K562 (cell line): ENCODE results near the gene RRM2. TPM values are rescaled to one million over a fixed set of nuclear protein-coding genes. Genes with fewer than 3 reads are reported as not detected.

ENCODE experiments used
- ATAC-seq: fragments of 200-7000 bp; cut with Tn5 transposase; 3 replicates; pipeline ENCODE4 v1.9.1; 2020; ENCODE audit warnings: moderate library complexity
- BruUV-seq: library from RNA; stranded (reverse); fragments of 400-500 nt; replicated peaks from 2 replicates; lab custom pipeline; 2021; lab: Mats Ljungman, UMichigan
- CTCF ChIA-PET: fragments of 300-600 bp; formaldehyde crosslinking; extraction: SDS; loops from one replicate; lab custom pipeline; 2021; ENCODE audit warnings: low intra/inter-chr PET ratio; lab: Yijun Ruan, JAX
- POLR2A ChIA-PET: fragments of 300-600, 350-650 bp; sonication (Branson Sonifier 250); formaldehyde crosslinking; extraction: SDS; loops from one replicate; lab custom pipeline; 2021; ENCODE audit warnings: antibody characterized with exemption, inconsistent platforms; lab: Yijun Ruan, JAX
- DNase-seq, 4 experiments: peaks; one replicate each; pipeline versions ENCODE4 v3.0.0 to v3.0.0-alpha.2; 2011 to 2018; ENCODE audit warnings: low spot score in 3 of 4, mixed read lengths in 3 of 4; ENCODE audit errors: extremely low read depth in 1 of 4
- FAIRE-seq: peaks from 2 replicates; lab custom pipeline; 2011; peaks lifted over from hg19 to GRCh38; lab: Jason Lieb, UNC
- H2AFZ ChIP-seq: 2 replicates; pipeline ENCODE4 v1.6.0; 2011; ENCODE audit warnings: low read depth, low read length, control low read depth, inconsistent platforms
- H3K27ac ChIP-seq: fragments of 200-600 bp; 3 replicates; pipeline ENCODE4 v1.8.0; 2011; ENCODE audit warnings: low read depth, mild to moderate bottlenecking, control low read depth, inconsistent platforms, low read length, moderate library complexity, mixed read lengths; ENCODE audit errors: extremely low read depth
- H3K27me3 ChIP-seq, 2 experiments: fragments of 300-600 bp in 1 of 2; 2 replicates in 1 of 2; 3 replicates in 1 of 2; pipeline versions ENCODE4 v1.6.0 to v1.8.0; 2011; ENCODE audit warnings: inconsistent platforms in 2 of 2, low read length in 2 of 2, mild to moderate bottlenecking in 1 of 2, mixed read lengths in 1 of 2, moderate library complexity in 1 of 2; ENCODE audit not compliant: control insufficient read depth in 2 of 2, insufficient read depth in 2 of 2
- H3K36me3 ChIP-seq: fragments of 300-600 bp; 3 replicates; pipeline ENCODE4 v1.8.0; 2011; ENCODE audit warnings: mild to moderate bottlenecking, low read length, inconsistent platforms; ENCODE audit not compliant: control insufficient read depth, insufficient read depth
- H3K4me1 ChIP-seq, 2 experiments: fragments of 200-600 bp in 1 of 2; replicated peaks in 1 of 2; 2 replicates in 1 of 2; 3 replicates in 1 of 2; pipeline versions ENCODE4 v1.5.1 to v1.8.0; 2011; ENCODE audit warnings: inconsistent platforms in 2 of 2, low read length in 2 of 2, mild to moderate bottlenecking in 1 of 2, mixed read lengths in 1 of 2, moderate library complexity in 1 of 2; ENCODE audit not compliant: control insufficient read depth in 2 of 2, insufficient read depth in 2 of 2
- H3K4me2 ChIP-seq: 2 replicates; pipeline ENCODE4 v1.6.1; 2011; ENCODE audit warnings: low read length, control low read depth, inconsistent platforms, mixed read lengths; ENCODE audit not compliant: insufficient read depth
- H3K4me3 ChIP-seq: fragments of 200-600 bp; sonication (generic), shearing (Covaris generic); 2 replicates; pipeline ENCODE4 v1.5.1; 2016; ENCODE audit warnings: control low read depth, inconsistent platforms
- H3K79me2 ChIP-seq: fragments of 200-600 bp; 3 replicates; pipeline ENCODE4 v1.8.0; 2011; ENCODE audit warnings: low read length, inconsistent platforms; ENCODE audit not compliant: control insufficient read depth, insufficient read depth
- H3K9ac ChIP-seq, 2 experiments: 2 replicates each; pipeline versions ENCODE4 v1.6.0 to v1.6.1; 2011; ENCODE audit warnings: low read depth in 2 of 2, low read length in 2 of 2, control low read depth in 1 of 2, inconsistent platforms in 1 of 2, mild to moderate bottlenecking in 1 of 2, mixed read lengths in 1 of 2; ENCODE audit not compliant: insufficient read depth in 1 of 2
- H3K9me1 ChIP-seq: one replicate; pipeline ENCODE4 v1.6.0; 2011; ENCODE audit warnings: inconsistent platforms, mild to moderate bottlenecking, low read length, moderate library complexity; ENCODE audit not compliant: control insufficient read depth, insufficient read depth
- H3K9me3 ChIP-seq: replicated peaks from 2 replicates; pipeline ENCODE4 v1.5.1; 2011; ENCODE audit warnings: low read depth, low read length, inconsistent platforms; ENCODE audit not compliant: control insufficient read depth, insufficient read depth
- H4K20me1 ChIP-seq: replicated peaks from 2 replicates; pipeline ENCODE4 v1.6.1; 2011; ENCODE audit warnings: low read length, inconsistent platforms, mixed read lengths; ENCODE audit not compliant: control insufficient read depth, insufficient read depth
- DPF2 ChIP-seq: fragments of 450-650 bp; IDR thresholded peaks from 2 replicates; pipeline ENCODE4 v1.6.1; 2016
- RBM34 ChIP-seq: fragments of 200-400 bp; formaldehyde crosslinking; IDR thresholded peaks from 2 replicates; pipeline ENCODE4 v1.6.1; 2018; ENCODE audit warnings: low read length, borderline replicate concordance; ENCODE audit not compliant: insufficient read depth
- TCF3 ChIP-seq: sonication (generic); formaldehyde crosslinking; IDR thresholded peaks from 2 replicates; pipeline ENCODE4 v1.4.0; 2020; ENCODE audit warnings: mild to moderate bottlenecking, missing genetic modification reagents
- YY1 ChIP-seq, 3 experiments: IDR thresholded peaks; 2 replicates each; pipeline ENCODE4 v1.6.1; 2011; ENCODE audit warnings: low read length in 2 of 3, mild to moderate bottlenecking in 2 of 3, moderate library complexity in 2 of 3, borderline replicate concordance in 1 of 3, control low read depth in 1 of 3, low read depth in 1 of 3; ENCODE audit not compliant: insufficient read depth in 3 of 3, insufficient replicate concordance in 2 of 3, control insufficient read depth in 1 of 3, insufficient read length in 1 of 3; ENCODE audit errors: extremely low read depth in 1 of 3
- ZNF140 ChIP-seq: fragments of 250-450 bp; sonication (Bioruptor Pico); IDR thresholded peaks from 2 replicates; pipeline ENCODE4 v1.8.0; 2021; ENCODE audit warnings: moderate library complexity, mild to moderate bottlenecking, inconsistent platforms
- WGBS: fragments of 100-300 bp; shearing (Covaris generic); methylation state at CpG from one replicate; pipeline ENCODE4 v1.1.6; 2016; ENCODE audit warnings: low coverage, mixed read lengths; ENCODE audit not compliant: insufficient coverage; ENCODE audit errors: missing lambda C conversion rate; 5-methylcytosine and 5-hydroxymethylcytosine counted together
- in situ Hi-C: fragments of 300-500 bp; cut with MboI; formaldehyde crosslinking; loops from 4 replicates; pipeline ENCODE4 v1.15.0; 2018; ENCODE audit warnings: inconsistent platforms, mixed read lengths
- intact Hi-C: fragments of 100-400 bp; cut with micrococcal nuclease; formaldehyde crosslinking; loops from 2 replicates; pipeline ENCODE4 v1.14.2; 2022
- polyA plus RNA-seq, 8 experiments: library from polyadenylated mRNA; depleted of rRNA in 4 of 8; stranded (reverse) in 5 of 8; unstranded in 3 of 8; fragments of >200 nt; fragmentation: Nextera tagmentation in 2 of 8; fragmentation: Illumina TruSeq in 1 of 8; extraction: Ambion mirVana in 2 of 8; extraction: Trizol in 1 of 8; gene quantifications; 2 replicates each; pipeline versions ENCODE4 v1.2.1 to v1.2.3, GENCODE V29; 2011 to 2014; ENCODE audit warnings: inconsistent platforms in 1 of 8, missing spikeins in 1 of 8
- total RNA-seq, 7 experiments: library from RNA; depleted of rRNA in 6 of 7; stranded (reverse); fragments of >200 nt in 6 of 7; fragmentation: Illumina TruSeq in 2 of 7; extraction: Trizol in 2 of 7; gene quantifications; 2 replicates each; pipeline versions ENCODE4 v1.2.1 to v1.2.3, GENCODE V29; 2011 to 2021; ENCODE audit warnings: low replicate concordance in 1 of 7
- TF ChIP-seq, protein P1 (sequence below): IDR thresholded peaks from 2 replicates; pipeline ENCODE4 v1.6.1; 2011; ENCODE audit not compliant: insufficient read length; ENCODE audit errors: extremely low read depth

The RRM2 gene
- total and polyA plus RNA-seq, 9 of the 15 experiments (the other 6 are each of a cell fraction or from before 2014, with no cell fraction given): 50.1 to 244 (median 128) TPM

DNA sequence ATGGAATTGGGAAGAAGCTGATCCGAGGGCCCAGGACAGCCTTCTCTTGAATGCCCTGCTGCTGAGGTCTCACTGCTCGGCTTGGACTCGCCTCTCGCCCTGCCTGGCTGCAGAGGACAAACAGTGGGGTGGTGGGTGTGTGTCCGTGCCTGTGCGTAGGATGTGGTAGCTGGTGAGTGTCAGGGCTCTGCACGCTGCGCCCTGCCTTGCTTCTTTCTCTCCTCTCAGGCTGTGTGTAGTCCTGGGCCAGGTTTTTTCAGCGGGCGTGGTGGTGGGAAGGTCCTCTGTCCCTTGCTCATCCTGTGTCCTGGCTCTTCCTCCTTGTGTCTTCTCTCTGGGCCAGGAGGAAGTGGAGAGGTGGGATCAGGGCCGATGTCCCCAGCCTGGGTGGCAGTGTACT is 44.8 kb downstream of the RRM2 start (continued):
- no peak for TF ChIP-seq ZNF140 (CRISPR knock-in tag)
- TF ChIP-seq DPF2: no peak

DNA sequence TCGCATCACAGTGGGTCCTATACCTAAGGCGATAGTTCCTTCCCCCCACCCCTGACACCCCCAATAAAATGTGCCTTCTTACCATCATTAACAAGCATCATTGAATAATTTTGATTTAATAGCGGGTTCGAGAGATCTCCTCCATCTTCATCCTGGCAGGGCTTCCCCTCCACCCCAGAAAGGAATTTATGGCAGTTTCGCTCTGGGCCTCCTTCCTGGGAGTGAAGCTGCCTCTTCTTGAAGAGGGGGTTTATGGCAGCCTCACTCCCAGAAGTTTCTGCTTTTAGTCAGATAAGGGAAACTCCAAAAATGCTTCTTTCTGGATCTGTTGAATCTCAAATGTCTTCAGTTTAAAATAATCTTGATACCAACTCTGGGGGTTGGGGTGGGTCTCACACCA is 45.7 kb downstream of the RRM2 start:
- Histone ChIP-seq H3K4me1 (peaks cover 0 to 15% of the 10 kb centered on the region in 2 experiments; a peak in 1 of 5 replicates), H3K4me2 (no peak overlapping the region), H3K9me3 (no peaks in the 10 kb centered on the region), H3K79me2 (no peaks in the 10 kb centered on the region), H3K9me1 (no peaks in the 10 kb centered on the region), H3K36me3 (peaks cover 17% of the 10 kb centered on the region; the same call in 2 of the 3 replicates), H3K9ac (no peak overlapping the region), H3K4me3 (no peak overlapping the region), H4K20me1 (peaks cover 8% of the 10 kb centered on the region; the same call in 1 of the 2 replicates), H3K27ac (no peak overlapping the region), H2AFZ (no peak overlapping the region), H3K27me3 (no peaks in the 10 kb centered on the region)
- in situ Hi-C loops: no loop called here
- no TSS peak for BruUV-seq
- CTCF ChIA-PET: no interaction called here
- 75% methylated on average over 4 of the region's 5 CpGs for WGBS
- ATAC-seq (no peak), FAIRE-seq (no peak), DNase-seq (no peak)
- no peak for TF ChIP-seq YY1 (IDR thresholded peaks at IDR 0.05; ENCODE audit: borderline replicate concordance in 1 of 3, control insufficient read depth in 1 of 3, extremely low read depth in 1 of 3, insufficient read depth in 3 of 3, insufficient read length in 1 of 3, insufficient replicate concordance in 2 of 3, low read depth in 1 of 3, low read length in 2 of 3)
- TF ChIP-seq RBM34: no peak
- TF ChIP-seq, protein P1, sequence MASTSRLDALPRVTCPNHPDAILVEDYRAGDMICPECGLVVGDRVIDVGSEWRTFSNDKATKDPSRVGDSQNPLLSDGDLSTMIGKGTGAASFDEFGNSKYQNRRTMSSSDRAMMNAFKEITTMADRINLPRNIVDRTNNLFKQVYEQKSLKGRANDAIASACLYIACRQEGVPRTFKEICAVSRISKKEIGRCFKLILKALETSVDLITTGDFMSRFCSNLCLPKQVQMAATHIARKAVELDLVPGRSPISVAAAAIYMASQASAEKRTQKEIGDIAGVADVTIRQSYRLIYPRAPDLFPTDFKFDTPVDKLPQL: no peak
- no peak for TF ChIP-seq TCF3
- POLR2A ChIA-PET: interaction anchor here (0.7 kb wide), 1 partner anchor 248 kb away, joined by 3 read pairs; no protein-coding TSS in a partner anchor
- intact Hi-C loops: no loop called here
